Measurements from ENCODE around the gene DSCAM. TPM values are rescaled to one million over a fixed set of nuclear protein-coding genes. Genes with fewer than 3 reads are reported as not detected.

The DSCAM gene
- total and polyA plus RNA-seq, 2 donors (not counting 1 experiment from before 2014, with no cell fraction given): not detected

- CTCF ChIA-PET: no interaction called here
- POLR2A ChIA-PET: no interaction called here
- H3K27me3 Mint-ChIP-seq: no peaks in the 10 kb centered on the region
- no peak overlapping the region for H2AFZ ChIP-seq (ENCODE audit: insufficient read depth, low read depth, low read length, poor library complexity, severe bottlenecking)
- no peak overlapping the region for H3K27ac ChIP-seq (ENCODE audit: low read length in 2 of 2)
- DNase-seq: no peak
- no peaks in the 10 kb centered on the region for H3K4me1 ChIP-seq (ENCODE audit: control insufficient read depth in 2 of 2, insufficient read depth in 2 of 2, low read length in 2 of 2)
- TF ChIP-seq EZH2 (IDR thresholded peaks at IDR 0.05; ENCODE audit: borderline replicate concordance, insufficient read depth, low read depth, low read length, poor library complexity, severe bottlenecking): no peak
- TF ChIP-seq, protein P1, sequence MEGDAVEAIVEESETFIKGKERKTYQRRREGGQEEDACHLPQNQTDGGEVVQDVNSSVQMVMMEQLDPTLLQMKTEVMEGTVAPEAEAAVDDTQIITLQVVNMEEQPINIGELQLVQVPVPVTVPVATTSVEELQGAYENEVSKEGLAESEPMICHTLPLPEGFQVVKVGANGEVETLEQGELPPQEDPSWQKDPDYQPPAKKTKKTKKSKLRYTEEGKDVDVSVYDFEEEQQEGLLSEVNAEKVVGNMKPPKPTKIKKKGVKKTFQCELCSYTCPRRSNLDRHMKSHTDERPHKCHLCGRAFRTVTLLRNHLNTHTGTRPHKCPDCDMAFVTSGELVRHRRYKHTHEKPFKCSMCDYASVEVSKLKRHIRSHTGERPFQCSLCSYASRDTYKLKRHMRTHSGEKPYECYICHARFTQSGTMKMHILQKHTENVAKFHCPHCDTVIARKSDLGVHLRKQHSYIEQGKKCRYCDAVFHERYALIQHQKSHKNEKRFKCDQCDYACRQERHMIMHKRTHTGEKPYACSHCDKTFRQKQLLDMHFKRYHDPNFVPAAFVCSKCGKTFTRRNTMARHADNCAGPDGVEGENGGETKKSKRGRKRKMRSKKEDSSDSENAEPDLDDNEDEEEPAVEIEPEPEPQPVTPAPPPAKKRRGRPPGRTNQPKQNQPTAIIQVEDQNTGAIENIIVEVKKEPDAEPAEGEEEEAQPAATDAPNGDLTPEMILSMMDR (IDR thresholded peaks at IDR 0.05): no peak
- no peak overlapping the region for H3K27ac Mint-ChIP-seq
- intact Hi-C loops (cut with micrococcal nuclease): no loop called here
- no peaks in the 10 kb centered on the region for H3K4me1 Mint-ChIP-seq
- ATAC-seq (ENCODE audit: low read depth): no peak
- no peaks in the 10 kb centered on the region for H4K20me1 ChIP-seq (ENCODE audit: control insufficient read depth, insufficient read depth, low read length, poor library complexity, severe bottlenecking)
- WGBS (ENCODE audit: insufficient coverage): 100% methylated on average over 1 of the region's 1 CpG
- H3K36me3 ChIP-seq (replicated peaks in 1 of 2; ENCODE audit: control extremely low read depth in 1 of 2, control insufficient read depth in 1 of 2, extremely low read depth in 1 of 2, insufficient read depth in 2 of 2, low read length in 1 of 2): no peaks in the 10 kb centered on the region
- H3K4me2 ChIP-seq (replicated peaks; ENCODE audit: low read depth, low read length, poor library complexity, severe bottlenecking): no peak overlapping the region
- H3K79me2 ChIP-seq (ENCODE audit: control insufficient read depth, insufficient read depth, low read length): no peaks in the 10 kb centered on the region
- H3K9me3 ChIP-seq (ENCODE audit: control extremely low read depth in 1 of 3, control insufficient read depth in 2 of 3, insufficient read depth in 1 of 3, low read length in 2 of 3): no peaks in the 10 kb centered on the region
- no peaks in the 10 kb centered on the region for H3K27me3 ChIP-seq (replicated peaks in 1 of 4; ENCODE audit: control extremely low read depth in 1 of 4, control insufficient read depth in 3 of 4, insufficient read depth in 4 of 4, low read length in 3 of 4)
- H3K4me3 ChIP-seq (ENCODE audit: control extremely low read depth in 1 of 5, extremely low read depth in 1 of 5, insufficient read depth in 1 of 5, low read depth in 2 of 5, low read length in 4 of 5): no peak overlapping the region
- H3K9me3 Mint-ChIP-seq (ENCODE audit: insufficient read depth): no peaks in the 10 kb centered on the region
- no peak overlapping the region for H3K4me3 Mint-ChIP-seq
- no peak overlapping the region for H3K9ac ChIP-seq (ENCODE audit: low read length)
These were observed 568.6 kb downstream of the DSCAM start for GRCh38 chr21:40278345-40278744.

- no peaks in the 10 kb centered on the region for H3K79me2 ChIP-seq (ENCODE audit: control insufficient read depth, insufficient read depth, low read length)
- H3K4me2 ChIP-seq (replicated peaks; ENCODE audit: low read depth, low read length, poor library complexity, severe bottlenecking): no peak overlapping the region
- no peaks in the 10 kb centered on the region for H3K9me3 ChIP-seq (ENCODE audit: control extremely low read depth in 1 of 3, control insufficient read depth in 2 of 3, insufficient read depth in 1 of 3, low read length in 2 of 3)
- Mint-ChIP-seq H3K4me3 (no peak overlapping the region), H3K27me3 (no peaks in the 10 kb centered on the region), H3K27ac (no peak overlapping the region), H3K9me3 (ENCODE audit: insufficient read depth) (no peaks in the 10 kb centered on the region), H3K4me1 (no peaks in the 10 kb centered on the region)
- no peaks in the 10 kb centered on the region for H4K20me1 ChIP-seq (ENCODE audit: control insufficient read depth, insufficient read depth, low read length, poor library complexity, severe bottlenecking)
- TF ChIP-seq, protein P1 (IDR thresholded peaks at IDR 0.05): no peak
- TF ChIP-seq EZH2 (IDR thresholded peaks at IDR 0.05; ENCODE audit: borderline replicate concordance, insufficient read depth, low read depth, low read length, poor library complexity, severe bottlenecking): no peak
- DNase-seq (no peak), ATAC-seq (ENCODE audit: low read depth) (no peak)
- H3K36me3 ChIP-seq (replicated peaks in 1 of 2; ENCODE audit: control extremely low read depth in 1 of 2, control insufficient read depth in 1 of 2, extremely low read depth in 1 of 2, insufficient read depth in 2 of 2, low read length in 1 of 2): no peaks in the 10 kb centered on the region
- H3K4me3 ChIP-seq (ENCODE audit: control extremely low read depth in 1 of 5, extremely low read depth in 1 of 5, insufficient read depth in 1 of 5, low read depth in 2 of 5, low read length in 4 of 5): no peak overlapping the region
- no peak overlapping the region for H3K27ac ChIP-seq (ENCODE audit: low read length in 2 of 2)
- CTCF ChIA-PET: no interaction called here
- intact Hi-C loops (cut with micrococcal nuclease): no loop called here
- no peak overlapping the region for H3K9ac ChIP-seq (ENCODE audit: low read length)
- H2AFZ ChIP-seq (ENCODE audit: insufficient read depth, low read depth, low read length, poor library complexity, severe bottlenecking): no peak overlapping the region
- no peaks in the 10 kb centered on the region for H3K27me3 ChIP-seq (replicated peaks in 1 of 4; ENCODE audit: control extremely low read depth in 1 of 4, control insufficient read depth in 3 of 4, insufficient read depth in 4 of 4, low read length in 3 of 4)
- POLR2A ChIA-PET: no interaction called here
- no peaks in the 10 kb centered on the region for H3K4me1 ChIP-seq (ENCODE audit: control insufficient read depth in 2 of 2, insufficient read depth in 2 of 2, low read length in 2 of 2)
- 92% methylated on average over 8 of the region's 12 CpGs for WGBS (ENCODE audit: insufficient coverage)
These were observed 571.0 kb downstream of the DSCAM start for GRCh38 chr21:40276001-40276400.
